Measurements from ENCODE around the gene JAG1. TPM values are rescaled to one million over a fixed set of nuclear protein-coding genes. Genes with fewer than 3 reads are reported as not detected.
A peak's percentile ranks its signal among the peaks of the same experiment; 100 is the strongest.

JAG1 gene
- total and polyA plus RNA-seq, 9 of the 15 experiments (the other 6 are each of a cell fraction or from before 2014, with no cell fraction given) = 0.04 to 0.40 (median 0.07) TPM

DNA sequence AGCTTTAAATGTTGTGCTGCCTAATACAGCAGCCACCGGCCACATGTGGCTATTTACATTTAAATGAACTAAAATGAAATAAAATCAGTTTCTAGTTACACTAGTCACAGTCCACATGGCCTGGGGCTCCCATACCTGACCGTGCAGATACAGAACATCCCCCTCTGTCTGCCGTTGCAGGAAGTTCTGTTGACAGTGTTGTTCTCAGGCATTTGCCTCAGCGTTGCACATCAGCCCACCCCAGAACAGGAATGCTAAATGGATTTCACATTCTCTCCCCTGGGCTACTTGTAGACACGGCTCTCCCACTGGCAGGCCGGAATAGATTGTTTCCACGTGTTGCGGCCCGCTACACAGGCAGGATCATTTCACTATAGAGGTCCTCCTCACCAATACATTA is 26.3 kb downstream of the JAG1 start (continued):
- TF ChIP-seq ZNF589 (CRISPR knock-in tag; IDR thresholded peaks at IDR 0.05; ENCODE audit: low read depth) = no peak
- no peak for TF ChIP-seq CBX5 (IDR thresholded peaks at IDR 0.05; ENCODE audit: borderline replicate concordance, low read depth)

DNA sequence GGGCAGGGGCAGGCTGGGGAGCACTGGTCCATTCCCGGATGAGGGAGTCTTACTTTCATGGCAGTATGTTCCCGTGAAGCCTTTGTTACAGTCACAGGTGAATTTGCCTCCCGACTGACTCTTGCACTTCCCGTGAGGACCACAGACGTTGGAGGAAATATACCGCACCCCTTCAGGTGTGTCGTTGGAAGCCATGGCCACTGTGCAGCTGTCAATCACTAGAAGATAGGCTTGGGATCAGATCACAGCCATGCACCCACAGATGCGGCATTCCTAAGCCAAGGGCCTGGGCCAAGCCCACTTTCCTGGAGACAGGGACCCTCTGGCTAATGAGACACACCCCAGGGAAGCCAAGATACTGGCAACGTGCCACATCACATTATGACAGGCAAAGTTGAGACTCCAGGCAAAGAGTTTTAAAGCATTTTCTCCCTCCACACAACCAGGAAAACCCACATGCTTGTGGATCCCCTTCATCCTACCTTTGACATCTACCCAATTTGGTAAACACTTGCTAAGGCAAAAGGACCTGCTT is 26.8 kb downstream of the JAG1 start:
- H3K4me1 ChIP-seq (replicated peaks in 1 of 2; ENCODE audit: control insufficient read depth in 2 of 2, insufficient read depth in 2 of 2, low read length in 2 of 2) = no peaks in the 10 kb centered on the region
- ChIA-PET POLR2A (no interaction called here), CTCF (ENCODE audit: low intra/inter-chr PET ratio) (no interaction called here)
- no peaks in the 10 kb centered on the region for H3K36me3 ChIP-seq (ENCODE audit: control insufficient read depth, insufficient read depth, low read length)
- no peak overlapping the region for H3K4me2 ChIP-seq (ENCODE audit: insufficient read depth, low read length)
- FAIRE-seq = no peak
- in situ Hi-C loops (cut with MboI) (no loop called here), intact Hi-C loops (cut with micrococcal nuclease) (loop anchor here (5.0 kb wide), 1 partner anchor 95 kb away; no protein-coding TSS in a partner anchor)
- no peak for ATAC-seq
- H3K27me3 ChIP-seq (ENCODE audit: control insufficient read depth in 2 of 2, insufficient read depth in 2 of 2, low read length in 2 of 2) = peaks cover 3 to 25% of the 10 kb centered on the region in 2 experiments; a peak in 2 of 5 replicates
- no peaks in the 10 kb centered on the region for H3K79me2 ChIP-seq (ENCODE audit: control insufficient read depth, insufficient read depth, low read length)
- no peak for DNase-seq (ENCODE audit: extremely low read depth in 1 of 4, low spot score in 3 of 4)
- H4K20me1 ChIP-seq (replicated peaks; ENCODE audit: control insufficient read depth, insufficient read depth, low read length) = no peaks in the 10 kb centered on the region
- no peak overlapping the region for H3K9ac ChIP-seq (ENCODE audit: insufficient read depth in 1 of 2, low read depth in 2 of 2, low read length in 2 of 2)
- H3K4me3 ChIP-seq = no peak overlapping the region
- WGBS (ENCODE audit: insufficient coverage, low coverage, missing lambda C conversion rate) = 24% methylated on average over 8 of the region's 9 CpGs
- H3K27ac ChIP-seq (ENCODE audit: extremely low read depth, low read depth, low read length) = no peak overlapping the region
- no peaks in the 10 kb centered on the region for H3K9me3 ChIP-seq (replicated peaks; ENCODE audit: control insufficient read depth, insufficient read depth, low read depth, low read length)
- TF ChIP-seq NFIC (IDR thresholded peaks at IDR 0.05) (0 out of 2 replicates have a peak, but pooled peaks have one; percentile 19), ARID1B (IDR thresholded peaks at IDR 0.05) (no peak), XRCC3 (IDR thresholded peaks at IDR 0.05) (no peak)
- no TSS peak for BruUV-seq (replicated peaks)
- H3K9me1 ChIP-seq (ENCODE audit: control insufficient read depth, insufficient read depth, low read length) = no peaks in the 10 kb centered on the region
- no peak overlapping the region for H2AFZ ChIP-seq (ENCODE audit: low read depth, low read length)

Data from K562 (cell line).